GM12878 (cell line): Measurements from ENCODE around the gene TMEM82. TPM values are rescaled to one million over a fixed set of nuclear protein-coding genes. Genes with fewer than 3 reads are reported as not detected.

Source experiments
- ATAC-seq: fragments of 200-7000 bp; cut with Tn5 transposase; 3 replicates; pipeline ENCODE4 v1.9.1; 2020; ENCODE audit warnings: mild to moderate bottlenecking, moderate library complexity
- BruUV-seq: library from RNA; stranded (reverse); fragments of 400-500 nt; replicated peaks from 2 replicates; lab custom pipeline; 2021; lab: Mats Ljungman, UMichigan
- CTCF ChIA-PET: fragments of 300-600 bp; sonication (Branson Sonifier 250); formaldehyde crosslinking; extraction: SDS; loops from one replicate; lab custom pipeline; 2021; ENCODE audit warnings: inconsistent platforms; lab: Yijun Ruan, JAX
- POLR2A ChIA-PET: fragments of 350-600 bp; formaldehyde crosslinking; extraction: SDS; loops from one replicate; lab custom pipeline; 2021; ENCODE audit warnings: inconsistent platforms; lab: Charles Lee
- RAD21 ChIA-PET: fragments of 300-600 bp; sonication (Branson Sonifier 250); formaldehyde crosslinking; loops from one replicate; lab custom pipeline; 2023; ENCODE audit warnings: antibody characterized with exemption; ENCODE audit not compliant: unreplicated experiment; lab: Charles Lee
- SMC1A ChIA-PET: fragments of 300-600 bp; sonication (Branson Sonifier 250); formaldehyde crosslinking; loops from one replicate; lab custom pipeline; 2023; ENCODE audit not compliant: unreplicated experiment, uncharacterized antibody; lab: Charles Lee
- DNase-seq: peaks from one replicate; pipeline ENCODE4 v3.0.0-alpha.2; 2011; ENCODE audit warnings: low read depth, low spot score
- FAIRE-seq: peaks from 3 replicates; lab custom pipeline; 2011; peaks lifted over from hg19 to GRCh38; lab: Jason Lieb, UNC
- H2AFZ ChIP-seq: 2 replicates; pipeline ENCODE4 v1.6.0; 2011; ENCODE audit warnings: low read depth, low read length, control low read depth; ENCODE audit not compliant: control insufficient read depth
- H3K27ac ChIP-seq: 2 replicates; pipeline ENCODE4 v1.5.1; 2011; ENCODE audit warnings: control low read depth; ENCODE audit not compliant: control insufficient read depth, insufficient read depth
- H3K27me3 ChIP-seq, 2 experiments: replicated peaks in 1 of 2; 2 replicates each; pipeline versions ENCODE4 v1.6.0 to v1.6.1; 2011; ENCODE audit warnings: low read length in 1 of 2; ENCODE audit not compliant: control insufficient read depth in 2 of 2, insufficient read depth in 2 of 2
- H3K36me3 ChIP-seq, 2 experiments: 2 replicates each; pipeline ENCODE4 v1.5.1; 2011; ENCODE audit warnings: low read length in 1 of 2; ENCODE audit not compliant: control insufficient read depth in 2 of 2, insufficient read depth in 2 of 2
- H3K4me1 ChIP-seq: 2 replicates; pipeline ENCODE4 v1.6.1; 2011; ENCODE audit warnings: mild to moderate bottlenecking, low read length, moderate library complexity, mixed read lengths; ENCODE audit not compliant: control insufficient read depth, insufficient read depth
- H3K4me2 ChIP-seq: 2 replicates; pipeline ENCODE4 v1.6.0; 2011; ENCODE audit warnings: control low read depth; ENCODE audit not compliant: control insufficient read depth, insufficient read depth
- H3K4me3 ChIP-seq: fragments of 200-600 bp; sonication (generic); 2 replicates; pipeline ENCODE4 v1.5.1; 2016
- H3K79me2 ChIP-seq: 2 replicates; pipeline ENCODE4 v1.6.0; 2011; ENCODE audit warnings: low read length; ENCODE audit not compliant: control insufficient read depth, insufficient read depth
- H3K9ac ChIP-seq: 2 replicates; pipeline ENCODE4 v1.8.0; 2011; ENCODE audit warnings: low read length, control low read depth, mixed read lengths; ENCODE audit not compliant: control insufficient read depth, insufficient read depth
- H3K9me3 ChIP-seq: replicated peaks from 3 replicates; pipeline ENCODE4 v1.5.1; 2011; ENCODE audit warnings: mild to moderate bottlenecking, low read length; ENCODE audit not compliant: control insufficient read depth, insufficient read depth
- H4K20me1 ChIP-seq: 2 replicates; pipeline ENCODE4 v1.6.0; 2011; ENCODE audit not compliant: control insufficient read depth, insufficient read depth
- CBFB ChIP-seq: IDR thresholded peaks from 2 replicates; pipeline ENCODE4 v1.6.1; 2016; ENCODE audit warnings: antibody characterized with exemption, low read depth
- CEBPB ChIP-seq, 2 experiments: fragments of 150-350 bp in 1 of 2; IDR thresholded peaks; 2 replicates each; pipeline ENCODE4 v1.6.1; 2012 to 2014; ENCODE audit warnings: low read depth in 2 of 2, low read length in 2 of 2, borderline replicate concordance in 1 of 2, inconsistent platforms in 1 of 2
- KAT2A ChIP-seq: conservative IDR thresholded peaks from 2 replicates; pipeline ENCODE4 v1.6.1; 2011; ENCODE audit warnings: low read depth, low read length; ENCODE audit not compliant: control insufficient read depth
- MEF2B ChIP-seq: fragments of 450-650 bp; IDR thresholded peaks from 2 replicates; pipeline ENCODE4 v1.6.1; 2018; ENCODE audit warnings: mild to moderate bottlenecking, moderate library complexity; ENCODE audit not compliant: partially characterized antibody, poor library complexity, severe bottlenecking
- SREBF2 ChIP-seq: IDR thresholded peaks from 2 replicates; pipeline ENCODE4 v1.6.1; 2012; ENCODE audit warnings: mild to moderate bottlenecking, low read length
- USF2 ChIP-seq: IDR thresholded peaks from 2 replicates; pipeline ENCODE4 v1.6.1; 2011; ENCODE audit warnings: low read depth, low read length, improper control_type of control experiment, borderline replicate concordance
- YBX1 ChIP-seq: fragments of 450-650 bp; IDR thresholded peaks from 2 replicates; pipeline ENCODE4 v1.6.1; 2016; ENCODE audit warnings: antibody characterized with exemption
- WGBS: methylation state at CpG from one replicate; pipeline ENCODE4 v1.1.6; 2016; ENCODE audit warnings: low lambda C conversion rate; ENCODE audit not compliant: insufficient replicate concordance, insufficient coverage; ENCODE audit errors: missing lambda C conversion rate; 5-methylcytosine and 5-hydroxymethylcytosine counted together
- in situ Hi-C: fragments of 300-500 bp; cut with MboI; formaldehyde crosslinking; loops from 9 replicates; pipeline ENCODE4 v1.14.3; 2018; ENCODE audit warnings: mixed read lengths
- intact Hi-C: fragments of 100-400 bp; cut with micrococcal nuclease; formaldehyde crosslinking; loops from one replicate; pipeline ENCODE4 v1.14.2; 2022; ENCODE audit not compliant: unreplicated experiment
- polyA plus RNA-seq, 11 experiments: library from polyadenylated mRNA; depleted of rRNA in 4 of 11; unstranded in 6 of 11; stranded (reverse) in 5 of 11; fragments of >200 nt; fragmentation: Nextera tagmentation in 4 of 11; fragmentation: Illumina TruSeq in 1 of 11; extraction: Ambion mirVana in 4 of 11; extraction: Trizol in 1 of 11; gene quantifications; 1 replicate in 1 of 11; 2 replicates in 10 of 11; pipeline versions ENCODE4 v1.2.1 to v1.2.3, GENCODE V29; 2011 to 2016; ENCODE audit warnings: inconsistent platforms in 2 of 11, missing spikeins in 2 of 11, low read depth in 1 of 11
- total RNA-seq, 4 experiments: library from RNA; depleted of rRNA in 3 of 4; stranded (reverse); fragments of >200 nt in 3 of 4; fragmentation: Illumina TruSeq in 1 of 4; extraction: Trizol in 1 of 4; gene quantifications; 2 replicates each; pipeline versions ENCODE4 v1.2.1 to v1.2.3, GENCODE V29; 2013 to 2021

The TMEM82 gene
- total and polyA plus RNA-seq, 10 of the 15 experiments (the other 5 are each of a cell fraction or from before 2014, with no cell fraction given): not detected

- H3K9me3 ChIP-seq: no peaks in the 10 kb centered on the region
- intact Hi-C loops: no loop called here
- ChIA-PET CTCF (no interaction called here), SMC1A (no interaction called here), POLR2A (interaction anchor here (0.6 kb wide), 1 partner anchor 200 kb away, joined by 6 read pairs; no protein-coding TSS in a partner anchor), RAD21 (no interaction called here)
- H3K4me1 ChIP-seq: no peaks in the 10 kb centered on the region
- H3K27ac ChIP-seq: no peak overlapping the region
- no TSS peak for BruUV-seq
- H4K20me1 ChIP-seq: no peaks in the 10 kb centered on the region
- TF ChIP-seq CBFB (no peak), KAT2A (no peak), YBX1 (no peak), MEF2B (no peak), SREBF2 (no peak), CEBPB (IDR thresholded peaks at IDR 0.05; ENCODE audit: borderline replicate concordance in 1 of 2, low read depth in 2 of 2, low read length in 2 of 2) (no peak), USF2 (no peak)
- H3K79me2 ChIP-seq: no peaks in the 10 kb centered on the region
- H2AFZ ChIP-seq: no peak overlapping the region
- in situ Hi-C loops: no loop called here
- FAIRE-seq (no peak), ATAC-seq (no peak), DNase-seq (no peak)
- H3K36me3 ChIP-seq: no peaks in the 10 kb centered on the region
- no peak overlapping the region for H3K4me3 ChIP-seq
- no peak overlapping the region for H3K4me2 ChIP-seq
- H3K9ac ChIP-seq: no peak overlapping the region
- H3K27me3 ChIP-seq: peaks cover 8 to 22% of the 10 kb centered on the region in 2 experiments; a peak in 3 of 4 replicates
- 0% methylated on average over 2 of the region's 2 CpGs for WGBS
These were observed 12.8 kb downstream of the TMEM82 start for GRCh38 chr1:15755021-15755645.
